Stimulated activated naive B cell treated with anti-CD40 and anti-IgM and Interleukin-4, amounts not matched to agents 10 μg/mL and 1 μg/mL and 100 μg/mL, for 72 hours (primary cell): Measurements from ENCODE around the gene ASPHD2.
"Not testable (repeated sequence)": the region's sequence is repeated elsewhere in the genome, so short reads cannot be mapped to it uniquely, and the experiment has no call there.

ENCODE experiments used
- ATAC-seq, 2 donors: fragments of 150-1000 bp; cut with Tn5 transposase; replicated peaks; 2 replicates each; pipeline ENCODE4 v1.10.0; 2021; ENCODE audit warnings: moderate library complexity in 1 of 2
- DNase-seq: peaks from one replicate; pipeline ENCODE4 v3.0.0; 2021
- H3K27ac Mint-ChIP-seq: one replicate; pipeline ENCODE4 v1.8.0; 2022; ENCODE audit warnings: mild to moderate bottlenecking, mixed read lengths
- H3K27me3 Mint-ChIP-seq, 2 donors: one replicate each; pipeline ENCODE4 v1.8.0; 2022; ENCODE audit warnings: mixed read lengths in 2 of 2
- H3K36me3 Mint-ChIP-seq, 2 donors: one replicate each; pipeline ENCODE4 v1.8.0; 2022; ENCODE audit warnings: mixed read lengths in 2 of 2, mild to moderate bottlenecking in 1 of 2
- H3K4me1 Mint-ChIP-seq, 2 donors: one replicate each; pipeline ENCODE4 v1.8.0; 2022; ENCODE audit warnings: mixed read lengths in 2 of 2, mild to moderate bottlenecking in 1 of 2
- H3K4me3 Mint-ChIP-seq, 2 donors: one replicate each; pipeline ENCODE4 v1.8.0; 2022; ENCODE audit warnings: mild to moderate bottlenecking in 2 of 2, mixed read lengths in 2 of 2, moderate library complexity in 1 of 2
- H3K9me3 Mint-ChIP-seq, 2 donors: one replicate each; pipeline ENCODE4 v1.8.0; 2022; ENCODE audit warnings: mixed read lengths in 2 of 2, mild to moderate bottlenecking in 1 of 2

Gene ASPHD2

GRCh38 chr22:26404851-26405421, 24.1 kb upstream of the ASPHD2 start:
- Mint-ChIP-seq H3K4me3 (peak overlapping the region; percentile 46 to 59), H3K4me1 (peaks cover 15 to 20% of the 10 kb centered on the region in 2 donors), H3K36me3 (no peaks in the 10 kb centered on the region), H3K27me3 (peaks cover 4 to 17% of the 10 kb centered on the region in 2 donors), H3K9me3 (no peaks in the 10 kb centered on the region), H3K27ac (no peak overlapping the region)
- DNase-seq (no peak), ATAC-seq (peak; percentile 51 to 73)

GRCh38 chr22:26406118-26406517, 22.9 kb upstream of the ASPHD2 start:
- no peaks in the 10 kb centered on the region for H3K36me3 Mint-ChIP-seq
- peaks cover 4 to 20% of the 10 kb centered on the region in 2 donors for H3K27me3 Mint-ChIP-seq
- no peak overlapping the region for H3K4me3 Mint-ChIP-seq
- no peaks in the 10 kb centered on the region for H3K9me3 Mint-ChIP-seq
- ATAC-seq, result no peak
- peaks cover 15 to 20% of the 10 kb centered on the region in 2 donors for H3K4me1 Mint-ChIP-seq
- no peak for DNase-seq
- no peak overlapping the region for H3K27ac Mint-ChIP-seq

- not testable (repeated sequence) for H3K4me3 Mint-ChIP-seq, ATAC-seq, H3K36me3 Mint-ChIP-seq, H3K27ac Mint-ChIP-seq, H3K27me3 Mint-ChIP-seq, H3K9me3 Mint-ChIP-seq, DNase-seq
- peaks cover 11 to 13% of the 10 kb centered on the region in 2 donors for H3K4me1 Mint-ChIP-seq
Measured at GRCh38 chr22:26408562-26409220, 20.4 kb upstream of the ASPHD2 start.

GRCh38 chr22:26409719-26410335, 19.2 kb upstream of the ASPHD2 start:
- ATAC-seq, result peak in 1 of 2 donors; percentile 14
- no peak for DNase-seq
- H3K4me1 Mint-ChIP-seq, result peaks cover 3 to 4% of the 10 kb centered on the region in 2 donors
- no peak overlapping the region for H3K4me3 Mint-ChIP-seq
- H3K36me3 Mint-ChIP-seq, result no peaks in the 10 kb centered on the region
- H3K27ac Mint-ChIP-seq, result no peak overlapping the region
- H3K9me3 Mint-ChIP-seq, result no peaks in the 10 kb centered on the region
- peaks cover 4 to 8% of the 10 kb centered on the region in 2 donors for H3K27me3 Mint-ChIP-seq

GRCh38 chr22:26410386-26410785, 18.7 kb upstream of the ASPHD2 start:
- H3K9me3 Mint-ChIP-seq, result no peaks in the 10 kb centered on the region
- peaks cover 0 to 2% of the 10 kb centered on the region in 2 donors for H3K4me1 Mint-ChIP-seq
- DNase-seq (no peak), ATAC-seq (no peak)
- no peak overlapping the region for H3K4me3 Mint-ChIP-seq
- H3K36me3 Mint-ChIP-seq, result no peaks in the 10 kb centered on the region
- peaks cover 4 to 9% of the 10 kb centered on the region in 2 donors for H3K27me3 Mint-ChIP-seq
- H3K27ac Mint-ChIP-seq, result no peak overlapping the region

GRCh38 chr22:26414347-26414746, 14.7 kb upstream of the ASPHD2 start:
- no peaks in the 10 kb centered on the region for H3K9me3 Mint-ChIP-seq
- no peaks in the 10 kb centered on the region for H3K4me1 Mint-ChIP-seq
- H3K27ac Mint-ChIP-seq, result no peak overlapping the region
- DNase-seq (no peak), ATAC-seq (no peak)
- H3K4me3 Mint-ChIP-seq, result no peak overlapping the region
- no peaks in the 10 kb centered on the region for H3K36me3 Mint-ChIP-seq
- peaks cover 19 to 23% of the 10 kb centered on the region in 2 donors for H3K27me3 Mint-ChIP-seq

GRCh38 chr22:26416256-26416655, 12.8 kb upstream of the ASPHD2 start:
- ATAC-seq (no peak), DNase-seq (no peak)
- no peaks in the 10 kb centered on the region for H3K9me3 Mint-ChIP-seq
- no peak overlapping the region for H3K27ac Mint-ChIP-seq
- H3K27me3 Mint-ChIP-seq, result peaks cover 16 to 22% of the 10 kb centered on the region in 2 donors
- H3K36me3 Mint-ChIP-seq, result no peaks in the 10 kb centered on the region
- no peak overlapping the region for H3K4me3 Mint-ChIP-seq
- no peaks in the 10 kb centered on the region for H3K4me1 Mint-ChIP-seq

- Mint-ChIP-seq H3K27ac (no peak overlapping the region), H3K9me3 (no peaks in the 10 kb centered on the region), H3K36me3 (no peaks in the 10 kb centered on the region), H3K27me3 (peaks cover 16 to 26% of the 10 kb centered on the region in 2 donors), H3K4me1 (no peaks in the 10 kb centered on the region), H3K4me3 (no peak overlapping the region)
- ATAC-seq, result no peak
- DNase-seq, result no peak
Measured at GRCh38 chr22:26416670-26417276, 12.3 kb upstream of the ASPHD2 start.

GRCh38 chr22:26417406-26417805, 11.7 kb upstream of the ASPHD2 start:
- H3K9me3 Mint-ChIP-seq, result no peaks in the 10 kb centered on the region
- no peaks in the 10 kb centered on the region for H3K4me1 Mint-ChIP-seq
- H3K27ac Mint-ChIP-seq, result no peak overlapping the region
- peaks cover 16 to 27% of the 10 kb centered on the region in 2 donors for H3K27me3 Mint-ChIP-seq
- no peak for ATAC-seq
- H3K36me3 Mint-ChIP-seq, result no peaks in the 10 kb centered on the region
- H3K4me3 Mint-ChIP-seq, result no peak overlapping the region
- no peak for DNase-seq

- Mint-ChIP-seq H3K4me3 (no peak overlapping the region), H3K27me3 (peaks cover 16 to 27% of the 10 kb centered on the region in 2 donors), H3K27ac (no peak overlapping the region), H3K9me3 (peaks cover 0 to under 1% of the 10 kb centered on the region in 2 donors), H3K36me3 (peaks cover 0 to 1% of the 10 kb centered on the region in 2 donors), H3K4me1 (no peaks in the 10 kb centered on the region)
- ATAC-seq (no peak), DNase-seq (no peak)
Measured at GRCh38 chr22:26418620-26419019, 10.4 kb upstream of the ASPHD2 start.

GRCh38 chr22:26426924-26427323, 2.1 kb upstream of the ASPHD2 start:
- DNase-seq, result no peak
- no peak for ATAC-seq
- Mint-ChIP-seq H3K4me3 (peak overlapping the region; percentile 35 to 69), H3K9me3 (peaks cover 4 to 5% of the 10 kb centered on the region in 2 donors), H3K27me3 (no peaks in the 10 kb centered on the region), H3K27ac (peak overlapping the region; percentile 91), H3K36me3 (peaks cover 4 to 5% of the 10 kb centered on the region in 2 donors), H3K4me1 (peaks cover 34 to 43% of the 10 kb centered on the region in 2 donors)

- H3K9me3 Mint-ChIP-seq, result peaks cover 3 to 5% of the 10 kb centered on the region in 2 donors
- DNase-seq (no peak), ATAC-seq (peak; percentile 4)
- peaks cover 46 to 63% of the 10 kb centered on the region in 2 donors for H3K4me1 Mint-ChIP-seq
- peak overlapping the region; percentile 92 for H3K27ac Mint-ChIP-seq
- H3K27me3 Mint-ChIP-seq, result no peaks in the 10 kb centered on the region
- peak overlapping the region; percentile 87 to 91 for H3K4me3 Mint-ChIP-seq
- H3K36me3 Mint-ChIP-seq, result peaks cover 12 to 15% of the 10 kb centered on the region in 2 donors
Measured at GRCh38 chr22:26429458-26430286, 612 bp downstream of the ASPHD2 start.

- DNase-seq (no peak), ATAC-seq (no peak)
- Mint-ChIP-seq H3K27ac (peak overlapping the region; percentile 92), H3K4me3 (peak overlapping the region; percentile 87 to 91), H3K27me3 (no peaks in the 10 kb centered on the region), H3K9me3 (peaks cover 3 to 5% of the 10 kb centered on the region in 2 donors), H3K36me3 (peaks cover 20 to 24% of the 10 kb centered on the region in 2 donors), H3K4me1 (peaks cover 51 to 69% of the 10 kb centered on the region in 2 donors)
Measured at GRCh38 chr22:26430600-26430999, 1.5 kb downstream of the ASPHD2 start.
